HepG2 (cell line): ENCODE measurements around the gene CGNL1. TPM values are rescaled to one million over a fixed set of nuclear protein-coding genes. Genes with fewer than 3 reads are reported as not detected.

Experiments used
- ATAC-seq: fragments of 200-7000 bp; cut with Tn5 transposase; 3 replicates; pipeline ENCODE4 v1.9.1; 2020; ENCODE audit warnings: mild to moderate bottlenecking, moderate library complexity
- BruUV-seq: library from RNA; stranded (reverse); fragments of 400-500 nt; replicated peaks from 2 replicates; lab custom pipeline; 2021; lab: Mats Ljungman, UMichigan
- CTCF ChIA-PET: fragments of 300-600 bp; formaldehyde crosslinking; extraction: SDS; loops from one replicate; lab custom pipeline; 2021; ENCODE audit warnings: low total read pairs, inconsistent platforms, low intra/inter-chr PET ratio; lab: Yijun Ruan, JAX
- POLR2A ChIA-PET: fragments of 350-600 bp; sonication (Branson Sonifier 250); formaldehyde crosslinking; loops from one replicate; lab custom pipeline; 2020; ENCODE audit warnings: antibody characterized with exemption, inconsistent platforms; lab: Yijun Ruan, JAX
- DNase-seq: peaks from one replicate; pipeline ENCODE4 v3.0.0-alpha.2; 2015; ENCODE audit warnings: low spot score
- FAIRE-seq: peaks from 3 replicates; lab custom pipeline; 2011; peaks lifted over from hg19 to GRCh38; lab: Jason Lieb, UNC
- H2AFZ ChIP-seq: one replicate; pipeline ENCODE4 v1.6.1; 2011; ENCODE audit warnings: low read length, inconsistent platforms
- H3K27ac ChIP-seq: fragments of 300-600 bp; 3 replicates; pipeline ENCODE4 v1.8.0; 2011; ENCODE audit warnings: mixed run types, mild to moderate bottlenecking, mixed read lengths, low read length, inconsistent platforms; ENCODE audit not compliant: insufficient read depth; ENCODE audit errors: extremely low read length
- H3K27me3 ChIP-seq, 2 experiments: fragments of 200-600 bp in 1 of 2; 2 replicates in 1 of 2; 3 replicates in 1 of 2; pipeline versions ENCODE4 v1.6.0 to v1.8.0; 2011; ENCODE audit warnings: low read length in 2 of 2, mild to moderate bottlenecking in 2 of 2, moderate library complexity in 2 of 2, inconsistent platforms in 1 of 2; ENCODE audit not compliant: insufficient read depth in 2 of 2, control insufficient read depth in 1 of 2
- H3K36me3 ChIP-seq, 2 experiments: fragments of 200-600 bp in 1 of 2; replicated peaks in 1 of 2; 2 replicates in 1 of 2; 3 replicates in 1 of 2; pipeline versions ENCODE4 v1.5.1 to v1.8.0; 2011; ENCODE audit warnings: low read length in 2 of 2, inconsistent platforms in 1 of 2; ENCODE audit not compliant: insufficient read depth in 2 of 2, control insufficient read depth in 1 of 2
- H3K4me1 ChIP-seq: 2 replicates; pipeline ENCODE4 v1.5.1; 2012; ENCODE audit warnings: low read length, inconsistent platforms; ENCODE audit not compliant: insufficient read depth
- H3K4me2 ChIP-seq: 2 replicates; pipeline ENCODE4 v1.6.0; 2011; ENCODE audit warnings: low read depth, low read length, inconsistent platforms
- H3K4me3 ChIP-seq, 3 experiments: fragments of 200-600 bp in 1 of 3; sonication (generic), shearing (Covaris generic) in 1 of 3; replicated peaks in 1 of 3; 2 replicates each; pipeline ENCODE4 v1.5.1; 2011 to 2016; ENCODE audit warnings: low read length in 3 of 3, inconsistent platforms in 2 of 3, low read depth in 2 of 3, mild to moderate bottlenecking in 2 of 3, control low read depth in 1 of 3, mixed read lengths in 1 of 3; ENCODE audit not compliant: insufficient read depth in 1 of 3
- H3K79me2 ChIP-seq: one replicate; pipeline ENCODE4 v1.6.1; 2011; ENCODE audit warnings: low read length, inconsistent platforms; ENCODE audit not compliant: insufficient read depth
- H3K9ac ChIP-seq: 2 replicates; pipeline ENCODE4 v1.6.0; 2011; ENCODE audit warnings: mild to moderate bottlenecking, low read depth, low read length, inconsistent platforms; ENCODE audit not compliant: insufficient read depth
- H3K9me3 ChIP-seq: 2 replicates; pipeline ENCODE4 v1.5.1; 2012; ENCODE audit warnings: mild to moderate bottlenecking, low read length
- H4K20me1 ChIP-seq: 2 replicates; pipeline ENCODE4 v1.6.0; 2011; ENCODE audit warnings: inconsistent platforms, mild to moderate bottlenecking, low read length, moderate library complexity; ENCODE audit not compliant: insufficient read depth
- CEBPB ChIP-seq: IDR thresholded peaks from 2 replicates; pipeline ENCODE4 v1.6.1; 2011; ENCODE audit warnings: low read depth, low read length, improper control_type of control experiment, borderline replicate concordance
- NFE2L1 ChIP-seq: sonication (generic); formaldehyde crosslinking; IDR thresholded peaks from 2 replicates; pipeline ENCODE4 v1.4.0; 2020; ENCODE audit warnings: missing genetic modification reagents, mild to moderate bottlenecking, borderline replicate concordance
- RFX3 ChIP-seq: IDR thresholded peaks from 2 replicates; pipeline ENCODE4 v1.6.1; 2016; ENCODE audit warnings: missing biosample characterization, missing genetic modification reagents
- ZMYM2 ChIP-seq: sonication (generic); formaldehyde crosslinking; IDR thresholded peaks from 2 replicates; pipeline ENCODE4 v1.8.0; 2022; ENCODE audit warnings: mild to moderate bottlenecking, missing genetic modification reagents
- WGBS: methylation state at CpG from one replicate; pipeline ENCODE4 v1.1.6; 2017; ENCODE audit warnings: low lambda C conversion rate; 5-methylcytosine and 5-hydroxymethylcytosine counted together
- in situ Hi-C: cut with HindIII; loops from 2 replicates; pipeline ENCODE4 v1.10.0; 2017; ENCODE audit warnings: low pct_unique_long_range_greater_than_20kb; ENCODE audit not compliant: extremely low pct_ligation_motif_present
- intact Hi-C: fragments of 100-400 bp; cut with micrococcal nuclease; formaldehyde crosslinking; loops from one replicate; pipeline ENCODE4 v1.10.0; 2022; ENCODE audit not compliant: unreplicated experiment
- polyA plus RNA-seq, 8 experiments: library from polyadenylated mRNA; depleted of rRNA in 3 of 8; stranded (reverse) in 7 of 8; unstranded in 1 of 8; fragments of >200 nt; fragmentation: Illumina TruSeq in 4 of 8; extraction: Trizol in 4 of 8; gene quantifications; 2 replicates each; pipeline versions ENCODE4 v1.2.1 to v1.2.3, GENCODE V29; 2011 to 2016; ENCODE audit warnings: low read depth in 4 of 8, missing spikeins in 1 of 8, mixed read lengths in 1 of 8; ENCODE audit not compliant: insufficient read depth in 1 of 8
- total RNA-seq, 5 experiments: library from RNA; depleted of rRNA; stranded (reverse); fragments of >200 nt; fragmentation: Illumina TruSeq; extraction: Trizol; gene quantifications; 2 replicates each; pipeline ENCODE4 v1.2.3, GENCODE V29; 2016; ENCODE audit warnings: low read depth in 1 of 5

CGNL1 gene
- total and polyA plus RNA-seq, 2 of the 13 experiments (the other 11 are each of a cell fraction or from before 2014, with no cell fraction given) = 5.6 to 15.6 TPM

GRCh38 chr15:57594479-57594878, 218.2 kb downstream of the CGNL1 start:
- intact Hi-C loops (no loop called here), in situ Hi-C loops (no loop called here)
- DNase-seq = no peak
- ChIA-PET CTCF (no interaction called here), POLR2A (no interaction called here)
- no peak for ATAC-seq
- Histone ChIP-seq H3K4me2 (no peak overlapping the region), H2AFZ (no peak overlapping the region), H3K9me3 (no peaks in the 10 kb centered on the region), H3K27me3 (peaks cover 5 to 54% of the 10 kb centered on the region in 2 experiments), H3K4me3 (no peak overlapping the region), H4K20me1 (no peaks in the 10 kb centered on the region), H3K9ac (no peak overlapping the region), H3K79me2 (no peaks in the 10 kb centered on the region), H3K27ac (no peak overlapping the region), H3K4me1 (no peaks in the 10 kb centered on the region), H3K36me3 (no peaks in the 10 kb centered on the region)
- 60% methylated on average over 6 of the region's 6 CpGs for WGBS
- BruUV-seq = no TSS peak
- FAIRE-seq = no peak
- peak; percentile 83 for TF ChIP-seq CEBPB
- no peak for TF ChIP-seq ZMYM2

GRCh38 chr15:57595011-57595866, 218.9 kb downstream of the CGNL1 start:
- Histone ChIP-seq H3K79me2 (no peaks in the 10 kb centered on the region), H3K27me3 (peaks cover 5 to 49% of the 10 kb centered on the region in 2 experiments), H3K4me1 (no peaks in the 10 kb centered on the region), H3K27ac (no peak overlapping the region), H3K9me3 (no peaks in the 10 kb centered on the region), H3K9ac (no peak overlapping the region), H2AFZ (no peak overlapping the region), H3K4me3 (no peak overlapping the region), H3K36me3 (no peaks in the 10 kb centered on the region), H3K4me2 (no peak overlapping the region), H4K20me1 (no peaks in the 10 kb centered on the region)
- ChIA-PET POLR2A (no interaction called here), CTCF (no interaction called here)
- ATAC-seq (no peak), FAIRE-seq (no peak), DNase-seq (peak; percentile 21)
- intact Hi-C loops = no loop called here
- WGBS = 38% methylated on average over 9 of the region's 9 CpGs
- in situ Hi-C loops = no loop called here
- TF ChIP-seq NFE2L1 (CRISPR knock-in tag) (no peak), RFX3 (CRISPR knock-in tag) (no peak)
- BruUV-seq = no TSS peak
